ENCODE measurements around the gene SMAD6. TPM values are rescaled to one million over a fixed set of nuclear protein-coding genes. Genes with fewer than 3 reads are reported as not detected.

Gene SMAD6
- total RNA-seq, 1 experiment from 2014 or later, result 19.9 TPM

DNA sequence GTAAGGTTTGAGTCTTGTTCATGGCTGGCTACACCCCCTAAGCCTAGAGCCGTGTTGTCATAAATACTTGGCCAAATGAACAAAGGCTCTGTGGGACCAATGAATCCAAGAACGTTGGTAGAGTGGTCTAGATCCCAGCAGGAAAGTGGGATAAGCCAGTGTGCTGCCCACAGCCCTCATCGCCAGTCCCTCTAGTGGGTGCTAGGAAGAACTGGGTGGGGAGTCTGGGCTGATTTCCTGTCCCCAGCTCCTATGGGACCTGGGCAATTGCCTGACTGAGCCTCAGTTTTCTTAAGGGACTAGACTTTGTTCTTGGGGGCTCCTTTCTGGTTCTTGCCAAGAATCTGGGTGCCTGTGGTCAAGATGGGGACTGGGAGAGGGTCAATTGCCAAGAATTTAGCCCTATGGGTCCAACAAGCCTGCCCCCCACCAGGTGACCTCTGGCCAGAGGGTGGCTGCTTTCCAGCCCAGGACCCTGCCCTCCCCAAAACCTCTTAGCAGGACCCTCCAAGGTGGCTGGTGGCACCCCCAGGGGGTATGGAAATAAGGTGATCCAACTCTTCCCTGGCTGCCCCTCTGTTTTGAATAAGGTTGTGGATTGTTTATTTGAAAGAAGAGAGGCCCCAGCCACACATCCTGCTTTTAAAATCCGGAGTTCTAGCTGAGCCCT is 42.7 kb downstream of the SMAD6 start:
- intact Hi-C loops (cut with micrococcal nuclease), result loop anchor here (2.0 kb wide), 1 partner anchor 40 kb away; no protein-coding TSS in a partner anchor
- Histone ChIP-seq H3K9me3 (ENCODE audit: low read length) (no peaks in the 10 kb centered on the region), H3K27ac (ENCODE audit: low read length) (peak overlapping the region; percentile 85), H3K4me3 (ENCODE audit: low read length) (no peak overlapping the region), H2AFZ (ENCODE audit: low read length) (no peak overlapping the region), H3K36me3 (ENCODE audit: low read depth, low read length) (no peaks in the 10 kb centered on the region), H3K4me2 (ENCODE audit: low read length) (peak overlapping the region; percentile 31), H4K20me1 (ENCODE audit: low read length) (no peaks in the 10 kb centered on the region), H3K79me2 (ENCODE audit: low read length) (peaks cover 61% of the 10 kb centered on the region), H3K9ac (ENCODE audit: low read length) (peak overlapping the region; percentile 28; the same call in 1 of the 2 replicates), H3K27me3 (ENCODE audit: low read length) (no peaks in the 10 kb centered on the region), H3K4me1 (ENCODE audit: insufficient read depth, low read length) (peaks cover 70% of the 10 kb centered on the region), H3F3A (ENCODE audit: low read length, unreplicated experiment) (peaks cover 12% of the 10 kb centered on the region), H3K9me2 (replicated peaks; ENCODE audit: low read length) (no peaks in the 10 kb centered on the region)
- ATAC-seq (no peak), DNase-seq (no peak)
- TF ChIP-seq, protein P1, sequence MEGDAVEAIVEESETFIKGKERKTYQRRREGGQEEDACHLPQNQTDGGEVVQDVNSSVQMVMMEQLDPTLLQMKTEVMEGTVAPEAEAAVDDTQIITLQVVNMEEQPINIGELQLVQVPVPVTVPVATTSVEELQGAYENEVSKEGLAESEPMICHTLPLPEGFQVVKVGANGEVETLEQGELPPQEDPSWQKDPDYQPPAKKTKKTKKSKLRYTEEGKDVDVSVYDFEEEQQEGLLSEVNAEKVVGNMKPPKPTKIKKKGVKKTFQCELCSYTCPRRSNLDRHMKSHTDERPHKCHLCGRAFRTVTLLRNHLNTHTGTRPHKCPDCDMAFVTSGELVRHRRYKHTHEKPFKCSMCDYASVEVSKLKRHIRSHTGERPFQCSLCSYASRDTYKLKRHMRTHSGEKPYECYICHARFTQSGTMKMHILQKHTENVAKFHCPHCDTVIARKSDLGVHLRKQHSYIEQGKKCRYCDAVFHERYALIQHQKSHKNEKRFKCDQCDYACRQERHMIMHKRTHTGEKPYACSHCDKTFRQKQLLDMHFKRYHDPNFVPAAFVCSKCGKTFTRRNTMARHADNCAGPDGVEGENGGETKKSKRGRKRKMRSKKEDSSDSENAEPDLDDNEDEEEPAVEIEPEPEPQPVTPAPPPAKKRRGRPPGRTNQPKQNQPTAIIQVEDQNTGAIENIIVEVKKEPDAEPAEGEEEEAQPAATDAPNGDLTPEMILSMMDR (conservative IDR thresholded peaks at IDR 0.05; ENCODE audit: low read depth, low read length), result no peak
- TF ChIP-seq EZH2phosphoT487 (IDR thresholded peaks at IDR 0.05; ENCODE audit: borderline replicate concordance, low read length) (no peak), EZH2 (IDR thresholded peaks at IDR 0.05; ENCODE audit: low read length, unreplicated experiment) (no peak)
- no TSS peak for BruUV-seq (replicated peaks)
- CTCF ChIA-PET, result no interaction called here
- POLR2A ChIA-PET (ENCODE audit: unreplicated experiment), result no interaction called here

DNA sequence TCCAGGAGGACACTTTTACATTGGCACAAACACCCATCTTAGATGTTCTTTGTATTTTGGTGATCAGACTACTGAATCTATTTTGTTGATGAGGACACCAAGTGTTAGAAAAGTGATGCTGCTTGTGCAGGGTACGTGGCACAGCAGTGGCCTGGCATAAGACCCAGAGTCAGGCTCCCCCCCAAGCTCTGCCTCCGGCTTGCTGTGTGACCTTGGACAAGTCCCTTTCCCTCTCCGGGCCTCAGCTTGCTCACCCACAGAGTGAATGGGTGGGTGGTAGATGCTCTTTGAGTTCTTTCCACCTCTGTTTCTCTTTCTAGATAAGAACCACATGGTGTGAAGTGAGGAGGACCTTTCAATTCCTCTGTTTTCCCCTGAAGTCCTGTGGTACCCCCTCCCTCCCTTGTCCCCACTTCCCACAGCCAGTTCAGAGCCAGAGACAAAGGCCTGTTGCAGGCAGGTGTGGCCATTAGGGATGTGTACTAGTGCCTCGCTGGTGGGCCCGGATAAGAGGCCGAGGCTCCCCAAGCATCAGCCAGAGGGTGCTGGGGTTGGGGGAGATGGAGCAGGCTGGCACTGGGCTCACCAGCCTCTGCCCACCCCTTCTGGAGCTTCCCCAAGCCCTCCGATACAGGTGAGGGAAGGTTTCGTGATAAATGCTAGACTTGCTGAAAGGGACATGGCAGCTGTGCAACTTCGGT is 43.6 kb downstream of the SMAD6 start:
- ATAC-seq, result no peak
- no peak overlapping the region for H3K4me3 ChIP-seq (ENCODE audit: low read length)
- no peaks in the 10 kb centered on the region for H3K36me3 ChIP-seq (ENCODE audit: low read depth, low read length)
- H2AFZ ChIP-seq (ENCODE audit: low read length), result no peak overlapping the region
- no peak overlapping the region for H3K4me2 ChIP-seq (ENCODE audit: low read length)
- H3F3A ChIP-seq (ENCODE audit: low read length, unreplicated experiment), result peaks cover 12% of the 10 kb centered on the region
- H3K9me3 ChIP-seq (ENCODE audit: low read length), result no peaks in the 10 kb centered on the region
- no peak overlapping the region for H3K27ac ChIP-seq (ENCODE audit: low read length)
- peaks cover 66% of the 10 kb centered on the region for H3K79me2 ChIP-seq (ENCODE audit: low read length)
- ChIA-PET POLR2A (ENCODE audit: unreplicated experiment) (no interaction called here), CTCF (no interaction called here)
- intact Hi-C loops (cut with micrococcal nuclease), result loop anchor here (2.0 kb wide), 1 partner anchor 41 kb away; no protein-coding TSS in a partner anchor
- DNase-seq, result no peak
- H3K9me2 ChIP-seq (replicated peaks; ENCODE audit: low read length), result no peaks in the 10 kb centered on the region
- no TSS peak for BruUV-seq (replicated peaks)
- H3K9ac ChIP-seq (ENCODE audit: low read length), result no peak overlapping the region
- H3K27me3 ChIP-seq (ENCODE audit: low read length), result no peaks in the 10 kb centered on the region
- peaks cover 72% of the 10 kb centered on the region for H3K4me1 ChIP-seq (ENCODE audit: insufficient read depth, low read length)
- TF ChIP-seq, protein P1 (conservative IDR thresholded peaks at IDR 0.05; ENCODE audit: low read depth, low read length), result no peak
- TF ChIP-seq EZH2 (IDR thresholded peaks at IDR 0.05; ENCODE audit: low read length, unreplicated experiment) (no peak), EZH2phosphoT487 (IDR thresholded peaks at IDR 0.05; ENCODE audit: borderline replicate concordance, low read length) (no peak)
- no peaks in the 10 kb centered on the region for H4K20me1 ChIP-seq (ENCODE audit: low read length)

DNA sequence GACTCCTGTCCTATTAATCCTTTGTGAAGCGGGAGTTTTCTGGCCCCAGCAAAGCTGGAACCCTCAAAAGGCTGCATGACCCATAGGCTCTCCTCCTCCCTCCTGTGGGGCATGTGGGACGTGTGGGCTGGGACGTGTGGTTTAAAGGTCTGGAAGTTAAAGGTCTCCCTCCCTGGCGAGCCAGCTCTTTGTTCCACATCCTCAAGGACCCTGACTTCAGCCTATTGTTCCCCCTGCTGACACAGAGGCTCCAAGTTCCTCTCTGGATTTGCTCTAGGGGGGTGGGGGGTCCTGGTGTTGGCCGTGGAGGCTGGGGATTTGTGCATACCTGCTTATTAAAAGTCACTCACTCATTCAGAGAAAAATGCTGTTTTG is 44.2 kb downstream of the SMAD6 start:
- Histone ChIP-seq H3K27ac (ENCODE audit: low read length) (no peak overlapping the region), H4K20me1 (ENCODE audit: low read length) (no peaks in the 10 kb centered on the region)

More for the DNA sequence above, 44.2 kb downstream of the SMAD6 start:
- ChIA-PET CTCF (no interaction called here), POLR2A (ENCODE audit: unreplicated experiment) (no interaction called here)
- TF ChIP-seq EZH2 (IDR thresholded peaks at IDR 0.05; ENCODE audit: low read length, unreplicated experiment), result no peak
- no peak for TF ChIP-seq EZH2phosphoT487 (IDR thresholded peaks at IDR 0.05; ENCODE audit: borderline replicate concordance, low read length)
- TF ChIP-seq, protein P1 (conservative IDR thresholded peaks at IDR 0.05; ENCODE audit: low read depth, low read length), result no peak
- no peak overlapping the region for H3K4me3 ChIP-seq (ENCODE audit: low read length)
- H3K36me3 ChIP-seq (ENCODE audit: low read depth, low read length), result no peaks in the 10 kb centered on the region
- no peaks in the 10 kb centered on the region for H3K27me3 ChIP-seq (ENCODE audit: low read length)
- H3F3A ChIP-seq (ENCODE audit: low read length, unreplicated experiment), result peaks cover 12% of the 10 kb centered on the region
- BruUV-seq (replicated peaks), result no TSS peak
- no peak for DNase-seq
- peaks cover 71% of the 10 kb centered on the region for H3K79me2 ChIP-seq (ENCODE audit: low read length)
- no peak for ATAC-seq
- intact Hi-C loops (cut with micrococcal nuclease), result no loop called here
- H3K9ac ChIP-seq (ENCODE audit: low read length), result no peak overlapping the region
- peaks cover 72% of the 10 kb centered on the region for H3K4me1 ChIP-seq (ENCODE audit: insufficient read depth, low read length)
- H3K9me2 ChIP-seq (replicated peaks; ENCODE audit: low read length), result no peaks in the 10 kb centered on the region
- no peaks in the 10 kb centered on the region for H3K9me3 ChIP-seq (ENCODE audit: low read length)
- H2AFZ ChIP-seq (ENCODE audit: low read length), result no peak overlapping the region
- no peak overlapping the region for H3K4me2 ChIP-seq (ENCODE audit: low read length)
